CD4-positive, CD25-positive, alpha-beta regulatory T cell (primary cell): ENCODE measurements around the gene SH3BP2. TPM values are rescaled to one million over a fixed set of nuclear protein-coding genes. Genes with fewer than 3 reads are reported as not detected.

Experiments
- ATAC-seq, 2 donors: fragments of 150-1000 bp; cut with Tn5 transposase; one replicate each; pipeline ENCODE4 v1.10.0; 2021; ENCODE audit warnings: low read depth in 2 of 2, moderate number of reproducible peaks in 2 of 2, moderate library complexity in 1 of 2
- DNase-seq, 3 donors: peaks; one replicate each; pipeline versions ENCODE4 v3.0.0 to v3.0.0-alpha.2; 2012 to 2022; ENCODE audit warnings: mixed read lengths in 1 of 3
- H3K27ac ChIP-seq: one replicate; pipeline ENCODE4 v1.7.0; 2013; ENCODE audit warnings: mild to moderate bottlenecking, low read length; ENCODE audit not compliant: insufficient read depth, poor library complexity, severe bottlenecking
- H3K27me3 ChIP-seq: one replicate; pipeline ENCODE4 v1.7.0; 2013; ENCODE audit warnings: low read length; ENCODE audit not compliant: control insufficient read depth, insufficient read depth
- H3K36me3 ChIP-seq: one replicate; pipeline ENCODE4 v1.7.0; 2013; ENCODE audit warnings: mild to moderate bottlenecking, low read length, moderate library complexity; ENCODE audit not compliant: control insufficient read depth, insufficient read depth
- H3K4me1 ChIP-seq: 2 replicates; pipeline ENCODE4 v1.7.0; 2013; ENCODE audit warnings: mild to moderate bottlenecking, low read length; ENCODE audit not compliant: insufficient read depth, control insufficient read depth, poor library complexity, severe bottlenecking
- H3K4me3 ChIP-seq: one replicate; pipeline ENCODE4 v1.7.0; 2013; ENCODE audit warnings: low read depth, mild to moderate bottlenecking, low read length, moderate library complexity
- H3K9me3 ChIP-seq, 2 experiments: 1 replicate in 1 of 2; 2 replicates in 1 of 2; pipeline ENCODE4 v1.7.0; 2013; ENCODE audit warnings: low read length in 2 of 2, mild to moderate bottlenecking in 1 of 2, moderate library complexity in 1 of 2; ENCODE audit not compliant: control insufficient read depth in 2 of 2
- H3K27ac Mint-ChIP-seq, 3 donors: one replicate each; pipeline ENCODE4 v1.8.0; 2020 to 2022; ENCODE audit warnings: mild to moderate bottlenecking in 3 of 3, mixed read lengths in 3 of 3, moderate library complexity in 2 of 3
- H3K27me3 Mint-ChIP-seq: one replicate; pipeline ENCODE4 v1.8.0; 2022; ENCODE audit warnings: mild to moderate bottlenecking, mixed read lengths
- H3K36me3 Mint-ChIP-seq: one replicate; pipeline ENCODE4 v1.8.0; 2020; ENCODE audit warnings: mixed read lengths
- H3K4me1 Mint-ChIP-seq, 4 donors: one replicate each; pipeline ENCODE4 v1.8.0; 2020 to 2022; ENCODE audit warnings: mixed read lengths in 4 of 4, mild to moderate bottlenecking in 1 of 4
- H3K4me3 Mint-ChIP-seq, 4 donors: one replicate each; pipeline ENCODE4 v1.8.0; 2020 to 2022; ENCODE audit warnings: mild to moderate bottlenecking in 4 of 4, mixed read lengths in 4 of 4, moderate library complexity in 3 of 4
- H3K9me3 Mint-ChIP-seq, 7 donors: one replicate each; pipeline ENCODE4 v1.8.0; 2020 to 2022; ENCODE audit warnings: mixed read lengths in 7 of 7, mild to moderate bottlenecking in 3 of 7, moderate library complexity in 2 of 7
- polyA plus RNA-seq, 4 donors: library from polyadenylated mRNA; unstranded; fragments of 300-500 nt; fragmentation: Illumina TruSeq; gene quantifications; one replicate each; pipeline ENCODE4 v1.2.3, GENCODE V29; 2021
- total RNA-seq: library from RNA; stranded (reverse); gene quantifications from one replicate; pipeline ENCODE4 v1.2.3, GENCODE V29; 2022

The SH3BP2 gene
- total and polyA plus RNA-seq, 5 donors from 2014 or later: 7.6 to 61.7 (median 8.5) TPM

GRCh38 chr4:2806390-2807355, 13.8 kb downstream of the SH3BP2 start:
- no peaks in the 10 kb centered on the region for H3K27me3 Mint-ChIP-seq
- no peaks in the 10 kb centered on the region for H3K36me3 ChIP-seq
- H3K9me3 ChIP-seq: no peaks in the 10 kb centered on the region
- H3K4me3 ChIP-seq: no peak overlapping the region
- H3K9me3 Mint-ChIP-seq: no peaks in the 10 kb centered on the region
- peak overlapping the region in 2 of 3 donors; percentile 31 to 81 for H3K27ac Mint-ChIP-seq
- no peak for DNase-seq
- H3K27ac ChIP-seq: no peak overlapping the region
- no peaks in the 10 kb centered on the region for H3K36me3 Mint-ChIP-seq
- H3K4me1 ChIP-seq: peaks cover 8% of the 10 kb centered on the region
- H3K4me3 Mint-ChIP-seq: peak overlapping the region in 2 of 4 donors; percentile 32 to 68
- H3K4me1 Mint-ChIP-seq: peaks cover 0 to 14% (median 6%) of the 10 kb centered on the region in 4 donors
- H3K27me3 ChIP-seq: no peaks in the 10 kb centered on the region
- no peak for ATAC-seq

- Histone ChIP-seq H3K27ac (no peak overlapping the region), H3K27me3 (no peaks in the 10 kb centered on the region), H3K4me1 (peaks cover 14% of the 10 kb centered on the region), H3K9me3 (no peaks in the 10 kb centered on the region), H3K36me3 (no peaks in the 10 kb centered on the region), H3K4me3 (no peak overlapping the region)
- Mint-ChIP-seq H3K4me3 (peak overlapping the region in 2 of 4 donors; percentile 54 to 68), H3K36me3 (no peaks in the 10 kb centered on the region), H3K4me1 (peaks cover 0 to 17% (median 10%) of the 10 kb centered on the region in 4 donors), H3K27me3 (no peaks in the 10 kb centered on the region), H3K9me3 (no peaks in the 10 kb centered on the region), H3K27ac (peak overlapping the region in 1 of 3 donors; percentile 81)
- DNase-seq: no peak
- no peak for ATAC-seq
Observed at GRCh38 chr4:2807571-2807970, 14.7 kb downstream of the SH3BP2 start.

GRCh38 chr4:2808001-2808400, 15.1 kb downstream of the SH3BP2 start:
- no peaks in the 10 kb centered on the region for H3K36me3 Mint-ChIP-seq
- Histone ChIP-seq H3K36me3 (no peaks in the 10 kb centered on the region), H3K4me3 (no peak overlapping the region), H3K27ac (no peak overlapping the region), H3K27me3 (no peaks in the 10 kb centered on the region), H3K4me1 (peaks cover 14% of the 10 kb centered on the region), H3K9me3 (no peaks in the 10 kb centered on the region)
- no peak overlapping the region for H3K4me3 Mint-ChIP-seq
- H3K27ac Mint-ChIP-seq: no peak overlapping the region
- DNase-seq (no peak), ATAC-seq (no peak)
- no peaks in the 10 kb centered on the region for H3K27me3 Mint-ChIP-seq
- H3K9me3 Mint-ChIP-seq: no peaks in the 10 kb centered on the region
- peaks cover 0 to 22% (median 12%) of the 10 kb centered on the region in 4 donors for H3K4me1 Mint-ChIP-seq

GRCh38 chr4:2809610-2810180, 16.8 kb downstream of the SH3BP2 start:
- Mint-ChIP-seq H3K27ac (peak overlapping the region in 1 of 3 donors; percentile 78), H3K36me3 (no peaks in the 10 kb centered on the region), H3K9me3 (no peaks in the 10 kb centered on the region), H3K27me3 (no peaks in the 10 kb centered on the region), H3K4me1 (peaks cover 5 to 38% (median 23%) of the 10 kb centered on the region in 4 donors), H3K4me3 (no peak overlapping the region)
- Histone ChIP-seq H3K4me1 (peaks cover 30% of the 10 kb centered on the region), H3K27me3 (no peaks in the 10 kb centered on the region), H3K9me3 (no peaks in the 10 kb centered on the region), H3K36me3 (no peaks in the 10 kb centered on the region), H3K4me3 (no peak overlapping the region), H3K27ac (no peak overlapping the region)
- DNase-seq (no peak), ATAC-seq (no peak)

GRCh38 chr4:2810388-2810787, 17.5 kb downstream of the SH3BP2 start:
- Mint-ChIP-seq H3K27ac (peak overlapping the region; percentile 68 to 98 (median 79)), H3K9me3 (no peaks in the 10 kb centered on the region), H3K4me1 (peaks cover 5 to 45% (median 25%) of the 10 kb centered on the region in 4 donors), H3K4me3 (no peak overlapping the region), H3K36me3 (no peaks in the 10 kb centered on the region), H3K27me3 (no peaks in the 10 kb centered on the region)
- Histone ChIP-seq H3K9me3 (no peaks in the 10 kb centered on the region), H3K27me3 (no peaks in the 10 kb centered on the region), H3K36me3 (no peaks in the 10 kb centered on the region), H3K4me3 (no peak overlapping the region), H3K4me1 (peaks cover 37% of the 10 kb centered on the region), H3K27ac (no peak overlapping the region)
- DNase-seq: no peak
- no peak for ATAC-seq

GRCh38 chr4:2811830-2812611, 19.1 kb downstream of the SH3BP2 start:
- H3K4me3 ChIP-seq: peak overlapping the region; percentile 55
- peaks cover 50% of the 10 kb centered on the region for H3K4me1 ChIP-seq
- peaks cover 5 to 61% (median 38%) of the 10 kb centered on the region in 4 donors for H3K4me1 Mint-ChIP-seq

GRCh38 chr4:2812612-2813354, 19.9 kb downstream of the SH3BP2 start:
- peaks cover 5 to 63% (median 42%) of the 10 kb centered on the region in 4 donors for H3K4me1 Mint-ChIP-seq
- peak overlapping the region; percentile 87 for H3K27ac ChIP-seq
- DNase-seq (peak in 1 of 3 donors; percentile 27), ATAC-seq (peak in 1 of 2 donors; percentile 12)
- H3K4me1 ChIP-seq: peaks cover 57% of the 10 kb centered on the region
- H3K36me3 ChIP-seq: no peaks in the 10 kb centered on the region
- peak overlapping the region; percentile 85 for H3K4me3 ChIP-seq
- peak overlapping the region; percentile 95 to 98 (median 96) for H3K4me3 Mint-ChIP-seq
- no peaks in the 10 kb centered on the region for H3K9me3 Mint-ChIP-seq
- H3K9me3 ChIP-seq: no peaks in the 10 kb centered on the region
- no peaks in the 10 kb centered on the region for H3K36me3 Mint-ChIP-seq
- no peaks in the 10 kb centered on the region for H3K27me3 Mint-ChIP-seq
- H3K27ac Mint-ChIP-seq: peak overlapping the region; percentile 61 to 99 (median 96)
- no peaks in the 10 kb centered on the region for H3K27me3 ChIP-seq

More at GRCh38 chr4:2811830-2812611, 19.1 kb downstream of the SH3BP2 start:
- peak overlapping the region; percentile 96 to 99 (median 99) for H3K27ac Mint-ChIP-seq
- ATAC-seq (peak; percentile 67 to 70), DNase-seq (peak; percentile 52 to 86 (median 59))
- H3K9me3 Mint-ChIP-seq: no peaks in the 10 kb centered on the region
- H3K27ac ChIP-seq: peak overlapping the region; percentile 87
- H3K4me3 Mint-ChIP-seq: peak overlapping the region; percentile 95 to 98 (median 96)
- no peaks in the 10 kb centered on the region for H3K36me3 Mint-ChIP-seq
- H3K9me3 ChIP-seq: no peaks in the 10 kb centered on the region
- H3K27me3 Mint-ChIP-seq: no peaks in the 10 kb centered on the region
- no peaks in the 10 kb centered on the region for H3K36me3 ChIP-seq
- no peaks in the 10 kb centered on the region for H3K27me3 ChIP-seq
